H1 (cell line): ENCODE results near the gene MNAT1.

Experiments used
- FOSL1 ChIP-seq: IDR thresholded peaks from 2 replicates; pipeline ENCODE4 v1.6.1; 2011; ENCODE audit warnings: mild to moderate bottlenecking, low read depth, low read length, moderate library complexity; ENCODE audit not compliant: insufficient read depth
- JUND ChIP-seq: IDR thresholded peaks from 2 replicates; pipeline ENCODE4 v1.6.1; 2011; ENCODE audit warnings: mild to moderate bottlenecking, improper control_type of control experiment, low read length
- PHF8 ChIP-seq: fragments of 200-600 bp; sonication (generic); conservative IDR thresholded peaks from 2 replicates; pipeline ENCODE4 v1.7.1; 2012; ENCODE audit warnings: low read depth, mild to moderate bottlenecking, inconsistent platforms, low read length, moderate library complexity
- TAF1 ChIP-seq: IDR thresholded peaks from 2 replicates; pipeline ENCODE4 v1.6.1; 2011; ENCODE audit warnings: mild to moderate bottlenecking, low read depth, low read length
- TF ChIP-seq, protein P1 (sequence below), 3 experiments: IDR thresholded peaks; 1 replicate in 2 of 3; 2 replicates in 1 of 3; pipeline versions ENCODE4 v1.5.1 to v1.6.1; 2011; ENCODE audit warnings: low read length in 3 of 3, mild to moderate bottlenecking in 3 of 3, inconsistent platforms in 2 of 3, low read depth in 1 of 3, moderate library complexity in 1 of 3; ENCODE audit not compliant: insufficient read depth in 1 of 3; ENCODE audit errors: control extremely low read depth in 1 of 3

DNA sequence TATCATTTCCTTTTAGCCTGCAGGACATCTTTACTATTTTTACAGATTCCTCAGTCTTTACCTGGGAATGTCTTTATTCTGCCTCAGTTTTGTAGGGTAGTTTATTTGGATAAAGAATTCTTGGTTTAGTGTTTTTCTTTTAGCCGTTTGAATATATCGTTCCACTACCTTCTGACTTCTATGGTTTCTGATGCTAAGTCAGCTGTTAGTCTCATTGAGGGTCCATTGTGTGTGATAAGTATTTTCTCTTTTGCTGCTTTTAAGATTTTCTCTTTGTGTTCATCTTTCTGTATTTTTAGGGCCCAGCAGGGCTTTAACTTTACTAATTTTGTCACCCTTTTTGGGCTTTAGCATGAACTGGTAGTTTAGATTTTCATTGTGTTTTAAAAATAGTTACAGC is 113.5 kb downstream of the MNAT1 start:
- TF ChIP-seq TAF1 (no peak), PHF8 (no peak), FOSL1 (no peak), JUND (no peak)
- TF ChIP-seq, protein P1, sequence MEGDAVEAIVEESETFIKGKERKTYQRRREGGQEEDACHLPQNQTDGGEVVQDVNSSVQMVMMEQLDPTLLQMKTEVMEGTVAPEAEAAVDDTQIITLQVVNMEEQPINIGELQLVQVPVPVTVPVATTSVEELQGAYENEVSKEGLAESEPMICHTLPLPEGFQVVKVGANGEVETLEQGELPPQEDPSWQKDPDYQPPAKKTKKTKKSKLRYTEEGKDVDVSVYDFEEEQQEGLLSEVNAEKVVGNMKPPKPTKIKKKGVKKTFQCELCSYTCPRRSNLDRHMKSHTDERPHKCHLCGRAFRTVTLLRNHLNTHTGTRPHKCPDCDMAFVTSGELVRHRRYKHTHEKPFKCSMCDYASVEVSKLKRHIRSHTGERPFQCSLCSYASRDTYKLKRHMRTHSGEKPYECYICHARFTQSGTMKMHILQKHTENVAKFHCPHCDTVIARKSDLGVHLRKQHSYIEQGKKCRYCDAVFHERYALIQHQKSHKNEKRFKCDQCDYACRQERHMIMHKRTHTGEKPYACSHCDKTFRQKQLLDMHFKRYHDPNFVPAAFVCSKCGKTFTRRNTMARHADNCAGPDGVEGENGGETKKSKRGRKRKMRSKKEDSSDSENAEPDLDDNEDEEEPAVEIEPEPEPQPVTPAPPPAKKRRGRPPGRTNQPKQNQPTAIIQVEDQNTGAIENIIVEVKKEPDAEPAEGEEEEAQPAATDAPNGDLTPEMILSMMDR (IDR thresholded peaks at IDR 0.05; ENCODE audit: control extremely low read depth in 1 of 3, insufficient read depth in 1 of 3, low read depth in 1 of 3, low read length in 3 of 3): no peak
